Brain pericyte (primary cell): ENCODE measurements around the gene NOX5.
A peak's percentile ranks its signal among the peaks of the same experiment; 100 is the strongest.

Source experiments
- DNase-seq: peaks from one replicate; pipeline ENCODE4 v3.0.0-alpha.2; 2012; ENCODE audit warnings: low read depth, low spot score

Gene NOX5

GRCh38 chr15:69081310-69082004 is 67.0 kb downstream of the NOX5 start:
- no peak for DNase-seq

DNA sequence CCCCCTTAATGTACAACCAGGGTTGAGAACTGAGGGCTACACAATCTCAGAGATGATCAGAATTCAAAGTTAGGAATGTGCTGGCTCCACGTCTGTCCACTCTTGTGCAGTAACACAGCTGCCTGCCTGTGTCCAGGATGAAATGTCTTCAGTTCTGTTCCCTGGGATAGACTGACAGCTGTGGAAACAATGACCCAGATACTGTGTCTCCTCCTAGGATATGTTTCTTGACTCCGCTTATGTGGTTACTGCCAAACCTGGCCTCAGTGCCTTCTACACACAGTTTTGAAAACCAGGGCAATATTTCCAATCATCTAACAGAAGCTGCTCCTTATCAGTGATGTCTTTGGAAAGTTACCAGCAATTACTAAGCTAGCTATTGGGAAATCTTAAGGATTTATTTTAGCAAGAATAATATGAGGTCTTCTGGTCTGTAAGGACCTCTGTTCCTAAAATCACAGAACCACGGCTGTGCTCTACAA is 67.6 kb downstream of the NOX5 start:
- DNase-seq = no peak

GRCh38 chr15:69082554-69082953 is 68.1 kb downstream of the NOX5 start:
- no peak for DNase-seq

DNA sequence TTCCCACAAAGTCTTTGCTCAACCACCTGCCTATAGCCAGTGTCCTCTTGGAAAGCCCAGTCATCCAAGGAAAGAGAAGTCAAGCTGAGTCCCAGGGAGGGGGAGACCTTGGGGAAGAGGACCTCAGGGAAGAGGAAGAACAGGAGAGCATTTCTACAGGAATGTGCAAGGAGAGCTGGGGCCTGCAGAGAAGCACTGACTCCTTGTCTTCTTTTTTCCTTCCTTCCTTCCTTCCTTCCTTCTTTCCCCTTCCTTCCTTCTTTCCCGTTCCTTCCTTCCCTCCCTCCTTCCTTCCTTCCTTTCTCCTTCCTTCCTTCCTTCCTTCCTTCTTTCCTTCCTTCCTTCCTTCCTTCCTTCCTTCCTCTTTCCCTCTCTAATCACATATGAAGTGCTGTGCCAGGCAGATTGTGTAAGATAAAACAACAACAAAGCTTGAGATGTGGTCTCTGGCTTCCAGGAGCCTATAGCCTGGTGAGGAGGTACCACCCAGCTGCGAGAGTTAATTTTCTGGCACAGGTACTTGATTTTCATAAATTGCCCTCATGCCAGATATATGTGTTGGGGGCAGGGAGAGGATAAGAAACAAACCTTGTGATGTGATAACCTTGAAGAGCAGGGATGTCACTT is 70.0 kb downstream of the NOX5 start:
- no peak for DNase-seq

GRCh38 chr15:69085325-69086081 is 71.0 kb downstream of the NOX5 start:
- no peak for DNase-seq

DNA sequence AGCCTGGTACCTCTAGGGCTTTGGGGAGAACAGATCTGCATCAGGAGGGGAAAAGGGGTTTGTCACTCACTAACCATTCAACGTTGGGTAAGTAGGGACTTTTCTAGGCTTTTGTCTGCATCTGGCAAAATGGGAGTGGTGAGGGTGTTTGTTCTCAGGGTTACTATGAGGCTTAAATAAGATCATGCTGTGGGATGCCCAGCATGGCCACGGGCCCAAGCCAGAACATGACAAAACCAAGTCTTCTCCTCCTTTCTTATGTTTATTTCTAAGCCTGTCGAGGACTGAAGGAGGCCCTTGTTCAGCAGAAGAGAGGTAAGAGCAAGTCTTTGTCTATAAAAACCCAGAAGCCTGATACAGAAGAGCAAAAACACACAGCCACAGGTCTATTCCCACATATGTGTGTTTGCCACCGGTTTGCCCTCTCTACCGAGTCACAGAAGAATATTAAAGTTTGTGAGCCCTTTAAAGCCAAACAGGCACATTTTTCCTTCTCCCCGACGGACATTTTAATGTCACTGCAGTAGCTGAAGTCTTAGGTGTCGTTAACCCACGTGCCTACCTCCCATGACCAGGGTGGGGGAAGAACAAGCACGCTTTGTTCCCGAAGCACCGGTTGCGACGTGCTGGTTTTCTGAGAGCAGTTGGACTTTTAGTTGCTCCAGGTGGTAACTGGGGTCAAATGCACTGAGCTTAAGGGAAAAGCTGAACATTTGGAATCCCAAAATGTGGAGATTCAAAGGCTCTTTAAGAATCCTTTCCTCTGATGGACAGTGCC is 72.1 kb downstream of the NOX5 start:
- no peak for DNase-seq

- no peak for DNase-seq
These were observed 73.0 kb downstream of the NOX5 start for GRCh38 chr15:69087366-69087976.

DNA sequence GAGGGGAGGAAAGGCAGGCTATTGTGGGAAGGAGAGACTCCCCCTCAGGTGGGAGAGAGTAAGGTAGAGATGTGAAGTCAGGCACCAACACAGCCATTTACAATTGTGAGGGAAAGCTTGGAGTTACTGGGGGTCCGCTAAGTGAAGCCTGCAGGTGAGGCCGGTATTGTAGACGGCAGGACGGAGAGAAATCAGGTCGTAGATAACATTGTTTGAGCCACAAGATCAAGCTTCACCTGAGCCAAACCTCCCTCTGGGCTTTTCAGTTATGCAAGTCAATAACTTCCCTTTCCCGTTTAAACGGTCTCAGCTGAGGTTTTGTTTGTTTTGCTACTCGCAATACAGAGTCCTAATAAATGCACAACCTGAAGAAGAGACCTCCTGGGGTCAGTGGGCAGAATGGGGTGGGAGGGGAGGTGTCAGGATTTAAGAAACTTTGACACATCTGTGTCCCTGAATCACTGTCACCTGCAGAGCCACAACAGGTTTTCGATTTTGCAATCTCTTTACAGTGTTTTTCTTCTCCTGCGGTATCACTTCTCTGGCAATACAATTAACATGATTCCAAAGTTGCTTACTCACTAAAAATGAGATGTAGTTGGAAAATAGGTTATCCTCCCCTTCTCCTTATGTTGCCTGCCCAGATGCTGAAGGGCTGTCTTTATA is 73.9 kb downstream of the NOX5 start:
- DNase-seq = no peak

- no peak for DNase-seq
These were observed 74.8 kb downstream of the NOX5 start for GRCh38 chr15:69089258-69089657.

DNA sequence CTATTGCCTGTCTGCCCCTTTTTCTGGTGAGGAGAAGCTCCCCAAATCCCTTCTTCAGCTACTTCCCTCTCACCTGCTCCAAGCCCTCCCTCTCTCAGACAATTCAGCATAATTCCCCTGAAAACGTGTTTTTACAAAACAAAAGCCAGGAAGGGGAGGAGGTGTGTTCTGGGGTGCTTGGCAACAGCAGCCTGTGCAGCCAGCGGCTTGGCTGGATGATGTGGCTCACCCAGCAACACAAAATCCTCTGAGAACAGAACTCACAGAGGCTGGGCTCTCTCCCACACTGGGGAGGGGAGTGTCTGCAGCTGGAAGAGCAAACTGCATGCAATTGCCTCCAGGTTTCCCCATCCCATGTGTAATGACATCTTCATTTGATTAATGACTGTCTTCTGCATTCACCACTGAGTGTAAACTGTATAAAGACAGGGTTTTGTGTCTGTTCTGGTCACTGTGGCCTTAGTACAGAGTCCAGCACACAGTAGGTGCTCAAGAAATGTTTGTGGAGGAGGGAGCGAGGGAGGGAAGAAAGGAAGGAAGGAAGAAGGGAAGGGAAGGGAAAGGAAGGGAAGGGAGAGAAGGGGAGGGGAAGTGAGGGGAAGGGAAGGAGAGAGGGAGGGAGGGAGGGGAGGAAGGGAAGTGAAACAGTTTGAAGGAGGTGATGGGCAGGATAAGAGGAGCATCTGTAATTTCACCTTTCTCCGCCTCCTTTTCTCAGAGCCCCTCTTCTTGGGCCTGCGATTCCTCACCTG is 75.9 kb downstream of the NOX5 start:
- DNase-seq = no peak

DNA sequence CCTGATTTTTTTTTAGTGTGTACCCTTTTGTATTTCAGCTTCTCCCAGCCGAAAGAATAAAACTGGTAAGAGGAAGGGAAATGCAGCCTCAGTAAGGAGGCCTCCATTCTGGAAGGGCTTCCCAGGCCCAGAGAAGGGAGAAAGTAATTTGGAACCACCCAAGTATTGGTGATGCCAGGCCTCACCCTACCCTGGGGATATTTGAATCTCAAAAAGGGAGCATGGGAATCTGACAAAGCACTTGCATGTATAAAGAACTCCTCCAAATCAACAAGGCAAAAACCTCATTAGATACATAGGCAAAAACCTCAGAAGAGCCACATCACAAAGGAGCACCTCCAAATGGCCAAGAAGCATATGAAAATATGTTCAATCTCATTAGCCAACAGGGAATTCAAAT is 77.2 kb downstream of the NOX5 start:
- DNase-seq = no peak

- DNase-seq = peak; percentile 29
These were observed 77.7 kb downstream of the NOX5 start for GRCh38 chr15:69092159-69092558.

DNA sequence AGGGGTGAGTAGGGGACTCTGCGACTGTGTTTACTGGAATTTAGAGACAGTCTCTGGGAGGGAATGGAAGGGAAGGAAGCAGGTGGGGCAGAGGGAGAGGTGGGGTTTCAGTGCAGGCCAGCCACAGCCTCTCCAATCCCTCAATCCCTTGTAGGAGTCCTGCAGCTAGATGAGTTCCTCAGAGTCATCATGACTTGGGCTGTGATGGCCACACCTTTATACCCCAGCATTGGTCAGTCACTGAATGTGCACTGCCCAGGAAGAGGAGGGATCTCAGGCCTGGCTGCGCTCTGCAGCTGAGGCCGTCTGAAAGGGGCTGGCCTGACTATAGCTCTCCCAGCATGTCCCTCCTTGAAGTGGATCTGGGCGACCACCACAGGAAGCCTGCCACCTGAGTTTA is 78.6 kb downstream of the NOX5 start:
- no peak for DNase-seq

DNA sequence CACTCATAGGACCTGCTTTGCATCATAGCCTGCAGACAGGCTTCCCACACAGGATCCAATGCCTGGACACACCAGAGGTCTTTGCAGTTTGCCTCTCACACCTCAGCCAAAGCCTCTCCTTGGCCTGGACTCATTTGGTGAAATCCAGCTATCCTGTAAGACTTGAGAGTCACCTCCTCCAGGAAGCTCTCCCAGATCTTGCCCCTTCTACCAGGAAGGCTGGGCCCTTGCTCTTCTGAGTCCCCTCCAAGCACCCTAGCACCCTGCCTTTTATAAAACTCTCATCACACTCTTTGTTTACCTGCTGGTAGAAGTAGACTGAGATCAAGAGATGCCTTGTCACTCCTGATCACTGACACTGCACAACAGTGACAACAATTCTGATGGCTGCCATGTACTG is 79.1 kb downstream of the NOX5 start:
- DNase-seq = no peak

DNA sequence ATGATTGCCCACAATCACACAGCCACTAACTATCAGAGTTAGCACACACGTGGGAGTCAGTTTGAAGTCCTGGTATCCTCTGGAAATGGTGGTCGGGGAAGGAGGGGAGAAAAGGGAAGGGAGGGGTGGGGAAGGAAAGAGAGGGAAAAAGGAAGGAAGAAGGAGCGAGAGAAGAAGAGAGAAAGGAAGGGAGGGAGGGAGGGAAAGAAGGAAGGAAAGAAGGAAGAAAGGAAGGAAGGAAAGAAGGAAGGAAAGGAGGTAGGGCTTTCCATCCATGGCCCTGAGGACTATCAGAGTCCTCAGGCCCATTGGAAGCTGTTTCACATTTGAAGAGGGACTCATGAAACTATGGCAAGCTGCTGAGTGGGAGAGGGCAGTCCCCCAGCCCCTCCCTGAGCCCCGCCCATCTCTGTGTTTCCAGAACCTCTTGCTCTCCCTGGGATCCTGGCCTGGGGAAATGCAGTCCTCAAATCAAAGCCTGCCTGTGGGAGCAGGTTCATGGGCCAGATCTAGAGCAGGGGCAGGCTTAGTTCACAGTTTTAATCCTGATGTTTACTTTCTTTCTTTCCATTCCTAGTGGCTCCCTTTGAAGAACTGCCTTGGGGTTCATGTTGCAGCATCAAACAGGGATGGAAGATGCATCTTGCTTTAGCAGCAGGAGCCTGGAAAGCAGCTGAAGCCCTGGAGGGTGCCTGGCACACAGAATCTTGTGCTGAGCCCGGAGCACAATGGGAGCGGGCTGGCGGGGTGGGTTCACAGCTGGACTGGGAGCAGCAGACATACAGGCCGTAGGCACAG is 79.8 kb downstream of the NOX5 start:
- DNase-seq = peak; percentile 37

- DNase-seq = no peak
These were observed 80.8 kb downstream of the NOX5 start for GRCh38 chr15:69095274-69095673.

GRCh38 chr15:69096196-69096595 is 81.7 kb downstream of the NOX5 start:
- DNase-seq = peak; percentile 16

GRCh38 chr15:69096626-69097025 is 82.1 kb downstream of the NOX5 start:
- DNase-seq = no peak

DNA sequence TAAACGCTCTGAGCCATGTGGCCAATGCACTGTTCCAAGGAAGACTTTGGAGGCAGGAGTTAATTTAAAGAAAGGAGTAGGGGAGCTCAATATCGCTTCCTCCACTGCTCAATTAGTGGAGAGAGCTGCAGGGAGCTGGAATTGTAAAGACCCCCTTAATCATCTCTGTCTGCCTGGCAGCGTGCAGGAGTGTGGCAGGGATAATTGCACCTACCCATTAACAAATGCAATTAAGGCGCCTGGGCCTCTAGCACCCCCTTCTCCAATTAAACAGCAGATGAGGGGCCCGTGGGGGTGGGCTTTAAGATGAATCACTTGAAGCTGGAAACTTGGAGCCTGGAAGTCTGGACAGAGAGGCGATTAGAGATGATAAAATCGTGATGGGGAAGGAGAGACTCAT is 84.3 kb downstream of the NOX5 start:
- DNase-seq = no peak
